HCT116 (cell line): ENCODE measurements around the gene MYOF.

ENCODE experiments used
- CBX3 ChIP-seq: IDR thresholded peaks from 2 replicates; pipeline ENCODE4 v1.6.1; 2012; ENCODE audit warnings: low read depth
- CTCF ChIP-seq, 3 experiments: fragments of 200-600 bp in 1 of 3; sonication (generic) in 1 of 3; IDR thresholded peaks in 2 of 3; conservative IDR thresholded peaks in 1 of 3; 2 replicates each; pipeline ENCODE4 v1.5.1; 2012 to 2017; ENCODE audit warnings: low read depth in 2 of 3, low read length in 2 of 3, antibody characterized with exemption in 1 of 3, borderline replicate concordance in 1 of 3, control low read depth in 1 of 3, mild to moderate bottlenecking in 1 of 3, mixed read lengths in 1 of 3, mixed run types in 1 of 3, moderate library complexity in 1 of 3; ENCODE audit not compliant: insufficient read depth in 1 of 3
- EZH2 ChIP-seq: fragments of 200-600 bp; sonication (generic); IDR thresholded peaks from 2 replicates; pipeline ENCODE4 v1.6.1; 2017; ENCODE audit warnings: antibody characterized with exemption, mixed run types
- JUND ChIP-seq: IDR thresholded peaks from 2 replicates; pipeline ENCODE4 v1.6.1; 2012
- POLR2AphosphoS5 ChIP-seq: IDR thresholded peaks from 2 replicates; pipeline ENCODE4 v1.6.1; 2011; ENCODE audit warnings: mild to moderate bottlenecking, low read depth, low read length, moderate library complexity
- RAD21 ChIP-seq: IDR thresholded peaks from 2 replicates; pipeline ENCODE4 v1.6.1; 2012; ENCODE audit warnings: low read depth, mild to moderate bottlenecking

- TF ChIP-seq CTCF (IDR thresholded peaks at IDR 0.05 in 2 of 3, conservative IDR thresholded peaks at IDR 0.05 in 1 of 3; ENCODE audit: borderline replicate concordance in 1 of 3, insufficient read depth in 1 of 3, low read depth in 2 of 3, low read length in 2 of 3) (no peak), CBX3 (no peak), RAD21 (no peak), POLR2AphosphoS5 (no peak; the same call in 1 of the 2 replicates), JUND (no peak), EZH2 (no peak)
Observed at GRCh38 chr10:93437946-93438612, 44.1 kb downstream of the MYOF start.
